Measurements from ENCODE around the gene SULT4A1.
"Not testable (repeated sequence)": the region's sequence is repeated elsewhere in the genome, so short reads cannot be mapped to it uniquely, and the experiment has no call there.

SULT4A1 gene

GRCh38 chr22:43885786-43886185 lies 23.5 kb upstream of the SULT4A1 start:
- DNase-seq = no peak

GRCh38 chr22:43885319-43885671 lies 23.0 kb upstream of the SULT4A1 start:
- DNase-seq = no peak

GRCh38 chr22:43884600-43885318 lies 22.4 kb upstream of the SULT4A1 start:
- no peak for DNase-seq

- DNase-seq = no peak
Observed at GRCh38 chr22:43883719-43884415, 21.6 kb upstream of the SULT4A1 start.

- DNase-seq = no peak
Observed at GRCh38 chr22:43883012-43883661, 20.8 kb upstream of the SULT4A1 start.

GRCh38 chr22:43882122-43882767 lies 19.9 kb upstream of the SULT4A1 start:
- DNase-seq = no peak

GRCh38 chr22:43881091-43882061 lies 19.1 kb upstream of the SULT4A1 start:
- no peak for DNase-seq

GRCh38 chr22:43880541-43880991 lies 18.3 kb upstream of the SULT4A1 start:
- DNase-seq = no peak

GRCh38 chr22:43879901-43880540 lies 17.7 kb upstream of the SULT4A1 start:
- no peak for DNase-seq

- DNase-seq = no peak
Observed at GRCh38 chr22:43878831-43879550, 16.7 kb upstream of the SULT4A1 start.

- no peak for DNase-seq
Observed at GRCh38 chr22:43878079-43878795, 15.9 kb upstream of the SULT4A1 start.

GRCh38 chr22:43876866-43877509 lies 14.7 kb upstream of the SULT4A1 start:
- DNase-seq = no peak

GRCh38 chr22:43869799-43870198 lies 7.5 kb upstream of the SULT4A1 start:
- no peak for DNase-seq

GRCh38 chr22:43869001-43869400 lies 6.7 kb upstream of the SULT4A1 start:
- not testable (repeated sequence) for DNase-seq

GRCh38 chr22:43867839-43868635 lies 5.7 kb upstream of the SULT4A1 start:
- no peak for DNase-seq

- DNase-seq = no peak
Observed at GRCh38 chr22:43862882-43863202, 529 bp upstream of the SULT4A1 start.

GRCh38 chr22:43861529-43861928 lies 784 bp downstream of the SULT4A1 start:
- no peak for DNase-seq

GRCh38 chr22:43860831-43861230 lies 1.5 kb downstream of the SULT4A1 start:
- no peak for DNase-seq

GRCh38 chr22:43860126-43860525 lies 2.2 kb downstream of the SULT4A1 start:
- no peak for DNase-seq
